T-cell (primary cell): ENCODE results near the gene FHIT. TPM values are rescaled to one million over a fixed set of nuclear protein-coding genes. Genes with fewer than 3 reads are reported as not detected.

Source experiments
- ATAC-seq, 4 experiments: fragments of 200-7000 bp in 3 of 4; fragments of 150-1000 bp in 1 of 4; cut with Tn5 transposase; replicated peaks in 1 of 4; 1 replicate in 3 of 4; 2 replicates in 1 of 4; pipeline ENCODE4 v1.10.0; 2021; ENCODE audit warnings: moderate library complexity in 3 of 4, mild to moderate bottlenecking in 2 of 4, moderate number of reproducible peaks in 1 of 4
- CTCF ChIA-PET, 2 donors: fragments of 300-600 bp; sonication (Branson Sonifier 250); formaldehyde crosslinking; loops; one replicate each; lab custom pipeline; 2022; ENCODE audit warnings: antibody characterized with exemption in 2 of 2; lab: Charles Lee
- POLR2A ChIA-PET, 2 donors: fragments of 300-600 bp; sonication (Branson Sonifier 250); formaldehyde crosslinking; loops; one replicate each; lab custom pipeline; 2022; ENCODE audit warnings: antibody characterized with exemption in 2 of 2; lab: Charles Lee
- DNase-seq, 35 experiments: peaks; one replicate each; pipeline versions ENCODE4 v3.0.0 to v3.0.0-alpha.2; 2013 to 2023
- H3K27ac ChIP-seq: one replicate; pipeline ENCODE4 v1.5.1; 2013; ENCODE audit warnings: low read length
- H3K27me3 ChIP-seq, 2 experiments: replicated peaks in 1 of 2; 1 replicate in 1 of 2; 2 replicates in 1 of 2; pipeline versions ENCODE4 v1.6.1 to v1.7.0; 2013; ENCODE audit warnings: low read length in 1 of 2, mixed read lengths in 1 of 2; ENCODE audit not compliant: control insufficient read depth in 2 of 2, insufficient read depth in 2 of 2; ENCODE audit errors: extremely low read depth in 1 of 2
- H3K36me3 ChIP-seq, 2 donors: 1 replicate in 1 of 2; 2 replicates in 1 of 2; pipeline versions ENCODE4 v1.6.1 to v1.7.0; 2013; ENCODE audit warnings: low read length in 1 of 2; ENCODE audit not compliant: control insufficient read depth in 2 of 2, insufficient read depth in 1 of 2; ENCODE audit errors: extremely low read depth in 1 of 2
- H3K4me1 ChIP-seq, 2 experiments: 1 replicate in 1 of 2; 2 replicates in 1 of 2; pipeline versions ENCODE4 v1.6.1 to v1.7.0; 2013; ENCODE audit warnings: low read length in 2 of 2, mixed read lengths in 1 of 2; ENCODE audit not compliant: insufficient read depth in 2 of 2, control insufficient read depth in 1 of 2; ENCODE audit errors: extremely low read depth in 1 of 2
- H3K4me3 ChIP-seq, 2 donors: 1 replicate in 1 of 2; 2 replicates in 1 of 2; pipeline versions ENCODE4 v1.5.1 to v1.7.0; 2013; ENCODE audit warnings: mild to moderate bottlenecking in 2 of 2, low read length in 1 of 2, moderate library complexity in 1 of 2; ENCODE audit not compliant: control insufficient read depth in 1 of 2; ENCODE audit errors: extremely low read depth in 1 of 2
- H3K9me3 ChIP-seq: 2 replicates; pipeline ENCODE4 v1.7.0; 2013
- H3K27ac Mint-ChIP-seq, 2 donors: one replicate each; pipeline ENCODE4 v1.8.0; 2020 to 2021; ENCODE audit warnings: mild to moderate bottlenecking in 2 of 2, mixed read lengths in 2 of 2
- H3K27me3 Mint-ChIP-seq, 2 donors: one replicate each; pipeline ENCODE4 v1.8.0; 2021 to 2022; ENCODE audit warnings: mixed read lengths in 2 of 2
- H3K36me3 Mint-ChIP-seq: one replicate; pipeline ENCODE4 v1.8.0; 2021; ENCODE audit warnings: mixed read lengths
- H3K4me1 Mint-ChIP-seq, 3 donors: one replicate each; pipeline ENCODE4 v1.8.0; 2020 to 2022; ENCODE audit warnings: mixed read lengths in 3 of 3, mild to moderate bottlenecking in 1 of 3
- H3K4me3 Mint-ChIP-seq, 3 donors: one replicate each; pipeline ENCODE4 v1.8.0; 2020 to 2022; ENCODE audit warnings: mild to moderate bottlenecking in 3 of 3, mixed read lengths in 3 of 3, moderate library complexity in 3 of 3
- H3K9me3 Mint-ChIP-seq, 3 donors: one replicate each; pipeline ENCODE4 v1.8.0; 2020 to 2022; ENCODE audit warnings: mixed read lengths in 3 of 3
- WGBS: methylation state at CpG from one replicate; pipeline ENCODE4 v1.1.5; 2013; ENCODE audit warnings: missing lambda C conversion rate; ENCODE audit not compliant: insufficient coverage; 5-methylcytosine and 5-hydroxymethylcytosine counted together
- total RNA-seq, 35 experiments: library from RNA in 6 of 35; stranded (reverse) in 6 of 35; fragments of 120-200 nt in 1 of 35; gene quantifications; one replicate each; pipeline versions ENCODE4 v1.2.1 to v1.2.4 and lab custom pipeline; 2013 to 2026

FHIT gene
- total RNA-seq, 5 donors from 2014 or later (not counting 1 experiment from before 2014, with no cell fraction given) = 33.1 to 197 (median 78.3) TPM

DNA sequence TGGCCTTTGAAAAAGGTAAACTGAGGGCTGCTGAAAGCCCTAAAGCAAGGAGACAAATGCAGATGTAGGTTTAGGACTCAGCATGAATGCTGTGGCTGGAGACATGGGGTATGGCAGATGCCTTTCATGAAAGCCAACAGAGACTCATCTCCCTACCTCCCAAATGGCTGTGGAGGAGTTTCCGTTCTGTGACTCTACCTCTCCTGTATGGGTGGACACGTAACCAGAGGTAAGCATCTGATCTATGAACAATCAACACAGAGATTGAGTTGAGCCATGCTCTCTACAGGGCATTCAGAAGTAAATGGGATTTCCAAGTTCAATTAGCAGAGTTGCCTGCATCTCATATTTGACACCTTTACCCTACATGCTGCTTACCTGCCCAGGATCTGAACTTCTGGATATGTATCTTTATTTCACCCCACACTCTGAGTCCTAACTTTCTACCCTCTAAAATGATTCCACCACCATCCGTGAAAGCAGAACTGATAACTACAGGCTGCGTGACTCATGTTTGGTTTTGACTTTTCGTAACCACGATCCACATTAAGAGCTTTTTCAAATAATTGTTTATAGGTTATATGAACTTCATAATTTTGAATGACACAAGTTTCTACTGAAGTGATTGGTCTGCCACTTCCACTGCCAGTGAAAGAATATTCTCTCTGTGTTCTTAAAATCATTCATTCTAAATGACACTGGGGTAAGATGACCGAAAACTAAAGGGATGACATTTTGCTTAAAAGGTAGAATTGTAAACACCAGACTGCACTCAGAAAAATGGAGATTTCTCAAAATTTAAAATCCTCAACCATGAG lies 1058.7 kb downstream of the FHIT start:
- peaks cover 12 to 15% (median 13%) of the 10 kb centered on the region in 3 donors for H3K4me1 Mint-ChIP-seq
- Histone ChIP-seq H3K27me3 (no peaks in the 10 kb centered on the region), H3K4me1 (no peaks in the 10 kb centered on the region), H3K36me3 (no peaks in the 10 kb centered on the region), H3K9me3 (no peaks in the 10 kb centered on the region), H3K4me3 (no peak overlapping the region), H3K27ac (no peak overlapping the region)
- no peaks in the 10 kb centered on the region for H3K27me3 Mint-ChIP-seq
- CTCF ChIA-PET = no interaction called here
- POLR2A ChIA-PET = no interaction called here
- H3K9me3 Mint-ChIP-seq = peaks cover 0 to 5% (median 0%) of the 10 kb centered on the region in 3 donors
- no peaks in the 10 kb centered on the region for H3K36me3 Mint-ChIP-seq
- H3K27ac Mint-ChIP-seq = no peak overlapping the region
- DNase-seq (no peak), ATAC-seq (peak in 1 of 4 experiments; percentile 9)
- no peak overlapping the region for H3K4me3 Mint-ChIP-seq
- WGBS = 50% methylated on average over 1 of the region's 7 CpGs

DNA sequence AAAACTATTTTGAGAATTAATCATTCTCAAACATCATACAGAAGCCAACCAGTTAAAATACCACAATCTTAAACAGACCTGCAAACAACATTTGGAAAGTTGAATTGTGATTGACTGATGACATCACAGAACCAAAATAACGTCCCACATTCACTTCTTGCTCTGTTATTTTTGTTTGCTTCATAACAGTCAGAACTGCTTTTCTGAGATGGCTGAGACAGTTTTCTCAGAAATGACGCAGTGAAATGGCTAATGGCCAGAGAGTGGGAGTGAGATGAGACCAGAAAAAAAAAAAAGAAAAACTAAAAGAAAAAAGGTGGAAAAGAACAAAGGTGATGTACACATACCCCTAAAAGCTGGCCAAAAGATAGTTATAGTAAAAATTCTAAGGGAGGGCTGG lies 1061.2 kb downstream of the FHIT start:
- DNase-seq (no peak), ATAC-seq (no peak)
- Histone ChIP-seq H3K4me3 (no peak overlapping the region), H3K36me3 (no peaks in the 10 kb centered on the region), H3K9me3 (no peaks in the 10 kb centered on the region), H3K27me3 (no peaks in the 10 kb centered on the region), H3K4me1 (no peaks in the 10 kb centered on the region), H3K27ac (no peak overlapping the region)
- Mint-ChIP-seq H3K27ac (peak overlapping the region in 1 of 2 donors; percentile 39), H3K4me1 (peaks cover 12 to 15% (median 13%) of the 10 kb centered on the region in 3 donors), H3K9me3 (peaks cover 0 to 5% (median 0%) of the 10 kb centered on the region in 3 donors), H3K36me3 (peaks cover 4% of the 10 kb centered on the region), H3K4me3 (no peak overlapping the region), H3K27me3 (peaks cover 0 to 3% of the 10 kb centered on the region in 2 donors)
- CTCF ChIA-PET = no interaction called here
- POLR2A ChIA-PET = interaction anchor here in 1 of 2 donors (0.8 kb wide), 1 partner anchor 10 kb away, joined by 3 read pairs; no protein-coding TSS in a partner anchor
- WGBS = no CpG with 5 or more reads among the region's 2 CpGs

DNA sequence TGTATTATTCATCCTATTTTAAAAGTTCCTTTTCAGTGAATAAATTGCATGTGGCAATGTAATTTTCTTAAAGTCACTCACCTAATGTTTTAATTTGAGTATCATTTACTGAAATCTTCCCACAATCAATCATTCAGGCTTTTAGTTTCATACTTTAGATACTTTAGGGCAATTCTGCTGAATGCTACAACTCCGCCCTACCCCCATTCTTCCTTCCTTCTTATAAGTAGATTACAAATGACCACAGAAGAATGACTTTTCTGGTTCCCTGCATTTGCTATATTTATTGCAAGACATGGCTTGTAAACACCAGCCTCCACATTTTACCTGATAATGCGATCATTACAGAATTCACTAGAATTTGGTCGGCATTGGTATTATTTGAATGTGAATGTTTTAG lies 1061.9 kb downstream of the FHIT start:
- ChIA-PET CTCF (no interaction called here), POLR2A (no interaction called here)
- DNase-seq = no peak
- 57% methylated on average over 1 of the region's 3 CpGs for WGBS
- no peak overlapping the region for H3K27ac Mint-ChIP-seq
- no peaks in the 10 kb centered on the region for H3K4me1 ChIP-seq
- peaks cover 4% of the 10 kb centered on the region for H3K36me3 Mint-ChIP-seq
- H3K4me3 ChIP-seq = no peak overlapping the region
- H3K27ac ChIP-seq = no peak overlapping the region
- H3K27me3 Mint-ChIP-seq = peaks cover 0 to 3% of the 10 kb centered on the region in 2 donors
- H3K9me3 ChIP-seq = no peaks in the 10 kb centered on the region
- H3K36me3 ChIP-seq = no peaks in the 10 kb centered on the region
- H3K4me3 Mint-ChIP-seq = no peak overlapping the region
- no peak for ATAC-seq
- no peaks in the 10 kb centered on the region for H3K9me3 Mint-ChIP-seq
- peaks cover 12 to 15% (median 13%) of the 10 kb centered on the region in 3 donors for H3K4me1 Mint-ChIP-seq
- H3K27me3 ChIP-seq = no peaks in the 10 kb centered on the region

DNA sequence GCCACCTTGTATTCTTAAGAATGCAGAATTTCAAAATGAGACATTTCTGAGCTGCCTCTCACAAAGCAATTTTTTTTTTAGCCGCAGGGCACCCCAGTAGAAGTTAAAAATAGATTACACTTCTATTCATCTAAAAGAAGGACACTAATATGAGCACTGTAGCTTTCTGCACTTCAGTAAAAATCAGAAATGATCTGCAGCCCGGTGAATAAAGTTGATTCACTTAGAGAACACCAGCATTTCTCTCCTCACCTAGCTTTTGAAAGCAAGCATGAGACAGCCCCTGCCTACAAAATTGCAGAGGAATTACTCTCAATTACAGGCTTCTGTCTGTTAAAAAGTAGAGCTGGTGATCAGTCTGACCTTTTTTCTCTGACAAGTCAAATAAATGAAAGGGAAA lies 1062.4 kb downstream of the FHIT start:
- DNase-seq (no peak), ATAC-seq (no peak)
- Mint-ChIP-seq H3K27ac (no peak overlapping the region), H3K4me3 (no peak overlapping the region), H3K36me3 (peaks cover 4% of the 10 kb centered on the region), H3K9me3 (no peaks in the 10 kb centered on the region), H3K27me3 (peaks cover 0 to 3% of the 10 kb centered on the region in 2 donors), H3K4me1 (peaks cover 12 to 15% (median 13%) of the 10 kb centered on the region in 3 donors)
- Histone ChIP-seq H3K4me1 (no peaks in the 10 kb centered on the region), H3K9me3 (no peaks in the 10 kb centered on the region), H3K36me3 (no peaks in the 10 kb centered on the region), H3K4me3 (no peak overlapping the region), H3K27me3 (no peaks in the 10 kb centered on the region), H3K27ac (no peak overlapping the region)
- WGBS = no CpG with 5 or more reads among the region's 2 CpGs
- ChIA-PET POLR2A (no interaction called here), CTCF (no interaction called here)

DNA sequence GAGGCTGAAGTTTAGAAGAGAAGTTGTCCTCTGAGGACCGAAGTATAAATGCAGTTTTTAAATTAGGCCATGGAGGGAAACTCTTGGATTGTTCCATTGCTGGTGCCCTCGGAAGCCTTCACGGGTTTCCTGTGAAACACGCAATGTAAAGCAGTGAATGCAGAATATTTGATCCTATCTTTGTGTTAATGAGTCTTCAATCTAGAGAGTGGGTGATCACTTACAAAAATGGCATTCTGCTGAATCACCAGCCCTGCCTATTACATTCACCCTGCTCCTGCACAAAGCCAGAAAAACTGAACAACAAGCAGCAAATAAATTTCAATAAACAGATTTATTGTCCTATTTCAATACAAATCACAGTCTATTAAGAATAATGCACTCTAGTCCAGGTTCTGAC lies 1063.9 kb downstream of the FHIT start:
- DNase-seq (no peak), ATAC-seq (no peak)
- H3K27me3 Mint-ChIP-seq = peaks cover 0 to 3% of the 10 kb centered on the region in 2 donors
- Histone ChIP-seq H3K36me3 (no peaks in the 10 kb centered on the region), H3K4me1 (no peaks in the 10 kb centered on the region), H3K27ac (no peak overlapping the region), H3K27me3 (no peaks in the 10 kb centered on the region), H3K4me3 (no peak overlapping the region), H3K9me3 (no peaks in the 10 kb centered on the region)
- ChIA-PET POLR2A (interaction anchor here in 1 of 2 donors (0.6 kb wide), 1 partner anchor 152 kb away, joined by 4 read pairs; no protein-coding TSS in a partner anchor), CTCF (interaction anchor here in 1 of 2 donors (0.7 kb wide), 1 partner anchor 190 kb away, joined by 4 read pairs; no protein-coding TSS in a partner anchor)
- 93% methylated on average over 2 of the region's 4 CpGs for WGBS
- H3K9me3 Mint-ChIP-seq = no peaks in the 10 kb centered on the region
- no peak overlapping the region for H3K27ac Mint-ChIP-seq
- peaks cover 6 to 14% (median 10%) of the 10 kb centered on the region in 3 donors for H3K4me1 Mint-ChIP-seq
- H3K36me3 Mint-ChIP-seq = peaks cover 4% of the 10 kb centered on the region
- H3K4me3 Mint-ChIP-seq = no peak overlapping the region

DNA sequence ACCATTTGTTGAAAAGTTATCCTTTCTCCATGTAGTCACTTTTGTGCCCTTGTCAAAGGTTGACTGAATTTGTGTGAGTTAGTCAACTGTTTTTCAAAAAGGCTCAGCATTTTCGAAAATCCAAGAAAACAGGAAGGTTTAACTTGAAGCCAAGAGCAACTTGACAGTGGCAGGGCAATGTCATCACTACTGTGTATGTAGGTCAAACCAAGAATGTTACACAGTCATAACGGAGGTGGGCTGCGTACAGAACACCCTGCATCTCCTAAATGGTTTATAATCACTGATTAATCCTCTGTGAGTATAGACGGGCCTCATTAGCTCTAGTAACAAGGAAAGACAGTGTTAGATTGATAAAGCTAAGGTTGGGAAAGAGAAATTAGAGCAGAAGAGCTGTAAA lies 1064.9 kb downstream of the FHIT start:
- Mint-ChIP-seq H3K27me3 (peaks cover 0 to 3% of the 10 kb centered on the region in 2 donors), H3K36me3 (peaks cover 4% of the 10 kb centered on the region), H3K4me3 (no peak overlapping the region), H3K4me1 (peaks cover 5 to 14% (median 9%) of the 10 kb centered on the region in 3 donors), H3K9me3 (no peaks in the 10 kb centered on the region), H3K27ac (no peak overlapping the region)
- H3K27me3 ChIP-seq = no peaks in the 10 kb centered on the region
- no peaks in the 10 kb centered on the region for H3K36me3 ChIP-seq
- H3K9me3 ChIP-seq = no peaks in the 10 kb centered on the region
- ATAC-seq = no peak
- H3K27ac ChIP-seq = no peak overlapping the region
- CTCF ChIA-PET = interaction anchor here in 1 of 2 donors (0.7 kb wide), 1 partner anchor 189 kb away, joined by 4 read pairs; no protein-coding TSS in a partner anchor
- no peak for DNase-seq
- WGBS = 88% methylated on average over 1 of the region's 4 CpGs
- H3K4me1 ChIP-seq = no peaks in the 10 kb centered on the region
- POLR2A ChIA-PET = no interaction called here
- H3K4me3 ChIP-seq = no peak overlapping the region
